SU-DHL-6 (cell line): ENCODE data around the gene LRP1.

ENCODE experiments used
- H2AFZ ChIP-seq: fragments of 200-600 bp; sonication (generic); 2 replicates; pipeline ENCODE4 v1.6.1; 2014; ENCODE audit warnings: low read depth, mild to moderate bottlenecking, moderate library complexity, mixed read lengths, antibody characterized with exemption, low read length; ENCODE audit not compliant: severe bottlenecking
- H3F3A ChIP-seq: fragments of 200-600 bp; shearing (Covaris generic); 2 replicates; pipeline ENCODE4 v1.6.0; 2016; ENCODE audit warnings: antibody characterized with exemption, mild to moderate bottlenecking; ENCODE audit not compliant: insufficient read depth
- H3K27ac ChIP-seq: fragments of 200-600 bp; sonication (generic); 2 replicates; pipeline ENCODE4 v1.5.1; 2016; ENCODE audit warnings: low read depth, mild to moderate bottlenecking, low read length, moderate library complexity, mixed read lengths
- H3K27me3 ChIP-seq: fragments of 200-600 bp; sonication (generic), shearing (Covaris generic); 2 replicates; pipeline ENCODE4 v1.6.0; 2014; ENCODE audit warnings: mild to moderate bottlenecking, low read length
- H3K36me3 ChIP-seq: fragments of 200-600 bp; sonication (generic); 2 replicates; pipeline ENCODE4 v1.6.1; 2014; ENCODE audit warnings: mild to moderate bottlenecking, low read length, mixed read lengths
- H3K4me2 ChIP-seq: fragments of 300-600, 200-600 bp; shearing (Covaris generic), sonication (generic); 2 replicates; pipeline ENCODE4 v1.6.0; 2014; ENCODE audit warnings: low read length, low read depth, mild to moderate bottlenecking; ENCODE audit not compliant: poor library complexity, severe bottlenecking
- H3K4me3 ChIP-seq: fragments of 200-600 bp; sonication (generic); 2 replicates; pipeline ENCODE4 v1.5.1; 2014; ENCODE audit warnings: antibody characterized with exemption, low read length, mild to moderate bottlenecking, mixed read lengths; ENCODE audit not compliant: insufficient read depth, poor library complexity, severe bottlenecking
- H3K79me2 ChIP-seq: fragments of 200-600 bp; sonication (generic); 2 replicates; pipeline ENCODE4 v1.6.1; 2014; ENCODE audit warnings: mild to moderate bottlenecking, low read length, moderate library complexity; ENCODE audit not compliant: insufficient read depth
- H3K9ac ChIP-seq: fragments of 200-600 bp; sonication (generic); 2 replicates; pipeline ENCODE4 v1.7.0; 2014; ENCODE audit warnings: mild to moderate bottlenecking, low read length
- H3K9me2 ChIP-seq: fragments of 200-600 bp; sonication (generic); replicated peaks from 2 replicates; pipeline ENCODE4 v1.6.1; 2014; ENCODE audit warnings: low read length; ENCODE audit not compliant: insufficient read depth
- H3K9me3 ChIP-seq: fragments of 200-600 bp; sonication (generic); 2 replicates; pipeline ENCODE4 v1.6.1; 2014; ENCODE audit warnings: low read length, mixed read lengths; ENCODE audit not compliant: insufficient read depth
- H4K20me1 ChIP-seq: fragments of 200-600 bp; sonication (generic); 2 replicates; pipeline ENCODE4 v1.6.1; 2014; ENCODE audit warnings: low read depth, mild to moderate bottlenecking, antibody characterized with exemption, low read length, moderate library complexity, mixed read lengths
- CTCF ChIP-seq: fragments of 200-600 bp; sonication (generic); IDR thresholded peaks from one replicate; pipeline ENCODE4 v1.5.1; 2017; ENCODE audit warnings: antibody characterized with exemption, mild to moderate bottlenecking, low read length, moderate library complexity; ENCODE audit not compliant: insufficient read depth, poor library complexity, severe bottlenecking
- EZH2phosphoT487 ChIP-seq: fragments of 200-600 bp; sonication (generic), shearing (Covaris generic); conservative IDR thresholded peaks from 2 replicates; pipeline ENCODE4 v1.6.1; 2018; ENCODE audit warnings: mild to moderate bottlenecking, antibody characterized with exemption, low read length, moderate library complexity, mixed read lengths

LRP1 gene

DNA sequence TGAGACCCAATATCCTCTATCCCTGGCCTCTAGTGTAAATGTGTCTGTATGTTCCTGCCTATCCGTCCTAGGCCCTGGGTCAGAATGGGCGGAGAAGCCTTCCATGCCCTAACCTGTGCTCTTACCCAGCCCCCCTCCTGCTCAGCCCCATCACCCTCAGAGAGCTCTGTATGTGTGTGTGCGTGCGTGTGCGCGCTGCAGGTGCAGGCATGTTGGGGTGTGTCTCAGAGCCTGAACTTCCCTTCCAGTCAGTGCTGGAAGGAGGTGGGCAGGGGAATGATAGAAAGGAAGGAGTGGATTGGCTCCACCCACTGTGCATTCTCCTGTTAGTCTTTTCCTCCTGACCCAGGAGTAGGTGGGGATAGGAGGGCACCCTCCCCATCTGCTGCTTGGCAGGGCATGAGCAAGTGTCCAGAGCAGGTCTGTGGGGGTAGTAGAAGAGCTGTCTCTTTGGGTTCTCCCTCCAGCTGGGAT is 32.1 kb upstream of the LRP1 start:
- TF ChIP-seq CTCF (no peak), EZH2phosphoT487 (no peak)
- Histone ChIP-seq H3K9ac (no peak overlapping the region), H3K9me3 (no peaks in the 10 kb centered on the region), H3K27ac (peak overlapping the region; percentile 74), H4K20me1 (no peaks in the 10 kb centered on the region), H3K79me2 (no peaks in the 10 kb centered on the region), H3F3A (peaks cover 33% of the 10 kb centered on the region), H3K4me3 (no peak overlapping the region), H3K4me2 (no peak overlapping the region), H3K9me2 (no peaks in the 10 kb centered on the region), H2AFZ (no peak overlapping the region), H3K36me3 (peaks cover 3% of the 10 kb centered on the region; the same call in 1 of the 2 replicates), H3K27me3 (no peaks in the 10 kb centered on the region)

DNA sequence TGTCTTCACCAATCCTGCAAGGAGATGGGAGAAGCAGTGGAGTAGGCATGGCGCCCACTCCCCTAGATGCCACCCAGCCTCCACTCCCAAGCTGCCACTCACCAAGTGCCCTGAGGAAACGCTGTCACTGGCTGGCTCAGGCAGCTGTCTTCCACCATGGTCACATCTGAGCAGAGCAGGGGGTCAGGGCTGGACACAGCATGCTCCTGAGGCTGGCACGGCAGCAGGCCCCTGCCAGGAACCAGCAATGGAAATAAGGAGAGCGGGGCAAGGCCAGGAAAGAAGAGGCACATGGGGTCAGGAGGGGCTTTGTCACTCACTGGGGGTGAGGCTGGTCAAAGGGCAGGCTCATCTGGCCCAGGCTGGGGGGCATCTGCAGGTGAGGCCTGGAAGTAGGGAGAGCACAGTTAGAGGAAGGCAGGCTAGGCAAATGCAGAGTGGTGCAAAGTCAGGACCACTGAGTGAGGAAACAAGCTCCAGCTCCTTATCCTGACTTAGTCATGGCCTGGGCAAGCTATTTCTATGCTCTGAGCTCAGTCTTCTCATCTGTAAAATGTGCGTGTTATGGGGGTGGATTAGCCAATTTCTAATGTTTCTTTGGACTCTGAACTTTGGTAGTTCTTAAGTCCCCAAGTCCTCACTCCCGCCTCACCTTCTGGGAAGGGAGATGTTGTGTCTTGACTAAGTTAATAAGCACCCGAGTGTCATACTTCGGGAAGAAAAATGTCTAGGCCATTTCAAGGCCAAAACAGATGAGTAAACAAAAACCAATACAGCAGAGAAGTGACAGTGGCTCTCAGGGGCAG is 31.3 kb upstream of the LRP1 start:
- H3K4me3 ChIP-seq: no peak overlapping the region
- H3F3A ChIP-seq: peaks cover 33% of the 10 kb centered on the region
- no peak overlapping the region for H3K4me2 ChIP-seq
- no peaks in the 10 kb centered on the region for H3K79me2 ChIP-seq
- TF ChIP-seq EZH2phosphoT487 (no peak), CTCF (no peak)
- H3K27ac ChIP-seq: no peak overlapping the region; the same call in 1 of the 2 replicates
- no peaks in the 10 kb centered on the region for H3K9me3 ChIP-seq
- no peaks in the 10 kb centered on the region for H3K27me3 ChIP-seq
- H3K36me3 ChIP-seq: peaks cover 3% of the 10 kb centered on the region; the same call in 1 of the 2 replicates
- H4K20me1 ChIP-seq: no peaks in the 10 kb centered on the region
- H2AFZ ChIP-seq: no peak overlapping the region
- H3K9ac ChIP-seq: no peak overlapping the region
- no peaks in the 10 kb centered on the region for H3K9me2 ChIP-seq

- H3K9ac ChIP-seq: no peak overlapping the region
- no peak overlapping the region for H2AFZ ChIP-seq
- H3F3A ChIP-seq: peaks cover 31% of the 10 kb centered on the region
- no peaks in the 10 kb centered on the region for H3K9me2 ChIP-seq
- H3K27ac ChIP-seq: no peak overlapping the region
- no peaks in the 10 kb centered on the region for H3K79me2 ChIP-seq
- H4K20me1 ChIP-seq: no peaks in the 10 kb centered on the region
- peaks cover 3% of the 10 kb centered on the region; the same call in 1 of the 2 replicates for H3K36me3 ChIP-seq
- H3K4me2 ChIP-seq: no peak overlapping the region
- no peaks in the 10 kb centered on the region for H3K27me3 ChIP-seq
- H3K9me3 ChIP-seq: no peaks in the 10 kb centered on the region
- TF ChIP-seq EZH2phosphoT487 (no peak), CTCF (no peak)
- no peak overlapping the region for H3K4me3 ChIP-seq
Measured at GRCh38 chr12:57097554-57097835, 30.8 kb upstream of the LRP1 start.
